ENCODE measurements around the gene GPATCH4.
"Not testable (repeated sequence)": the region's sequence is repeated elsewhere in the genome, so short reads cannot be mapped to it uniquely, and the experiment has no call there.

Gene GPATCH4

GRCh38 chr1:156642265-156643048 is 41.2 kb upstream of the GPATCH4 start:
- H3K4me3 ChIP-seq (ENCODE audit: low read depth, low read length) = peak overlapping the region; percentile 71
- no peak overlapping the region for H3K9ac ChIP-seq (ENCODE audit: low read depth, low read length)
- peaks cover 2% of the 10 kb centered on the region for H3K4me1 ChIP-seq (ENCODE audit: control insufficient read depth, insufficient read depth, low read length)
- H3K36me3 ChIP-seq (ENCODE audit: control insufficient read depth, insufficient read depth, low read length) = no peaks in the 10 kb centered on the region
- H3K27me3 ChIP-seq (ENCODE audit: control insufficient read depth, insufficient read depth, low read length) = peaks cover 94% of the 10 kb centered on the region
- H3K9me3 ChIP-seq (ENCODE audit: control insufficient read depth, insufficient read depth, low read length) = no peaks in the 10 kb centered on the region

GRCh38 chr1:156641761-156642264 is 40.5 kb upstream of the GPATCH4 start, which contains the start of gene BCAN:
TSS of gene BCAN (plus strand) at chr1:156642117. CDS start at chr1:156646055, 3,938 bp downstream.
- Histone ChIP-seq H3K4me3 (ENCODE audit: low read depth, low read length) (peak within 1 kb of the TSS; percentile 71), H3K27me3 (ENCODE audit: control insufficient read depth, insufficient read depth, low read length) (peaks cover 88% of the 10 kb centered on the region), H3K4me1 (ENCODE audit: control insufficient read depth, insufficient read depth, low read length) (peaks cover 2% of the 10 kb centered on the region), H3K36me3 (ENCODE audit: control insufficient read depth, insufficient read depth, low read length) (no peaks in the 10 kb centered on the region), H3K9ac (ENCODE audit: low read depth, low read length) (no peak within 1 kb of the TSS), H3K9me3 (ENCODE audit: control insufficient read depth, insufficient read depth, low read length) (no peaks in the 10 kb centered on the region)

DNA sequence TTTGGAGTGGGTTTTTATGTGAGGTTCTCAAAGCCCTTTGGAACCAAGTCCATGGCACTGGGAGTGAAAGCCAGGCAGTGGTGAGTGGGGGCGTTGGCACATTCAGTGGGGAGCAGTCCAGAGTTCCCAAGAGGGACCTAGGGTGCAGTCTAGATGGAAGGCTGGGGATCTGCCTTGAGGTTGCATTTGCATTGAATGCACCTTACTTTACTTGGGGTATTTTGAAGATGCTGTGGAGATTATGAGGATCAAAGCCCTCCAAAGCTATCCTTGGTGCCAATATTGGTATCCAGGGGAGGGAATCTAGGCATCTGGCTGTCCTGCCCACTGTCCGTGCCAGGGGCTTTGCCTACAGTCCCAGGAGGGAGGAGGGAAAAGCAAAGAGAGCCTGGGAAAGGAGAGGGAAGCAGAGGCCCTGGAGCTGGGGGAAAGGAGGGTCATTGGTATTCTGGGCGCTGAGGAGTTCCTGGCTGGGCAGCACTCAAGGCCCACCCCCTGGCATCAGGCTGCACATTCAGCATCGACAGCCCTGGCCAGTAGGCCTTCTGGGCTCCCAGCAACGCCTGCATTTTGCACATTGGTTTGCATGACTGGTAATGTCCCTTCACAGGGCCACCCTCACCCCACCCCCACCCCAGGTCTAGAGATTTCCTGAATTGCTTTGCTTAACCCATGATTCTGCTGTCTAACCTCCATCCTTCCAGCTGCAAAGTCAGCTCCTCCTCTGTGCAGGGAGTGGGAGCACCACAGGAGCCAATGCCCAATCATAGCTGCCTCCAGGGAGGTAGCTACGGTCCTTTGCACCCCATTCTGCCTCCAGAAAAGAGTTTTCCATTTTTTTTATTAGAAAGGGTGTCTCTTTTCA is 39.8 kb upstream of the GPATCH4 start:
- Histone ChIP-seq H3K4me3 (ENCODE audit: low read depth, low read length) (peak overlapping the region; percentile 49), H3K36me3 (ENCODE audit: control insufficient read depth, insufficient read depth, low read length) (no peaks in the 10 kb centered on the region), H3K9ac (ENCODE audit: low read depth, low read length) (no peak overlapping the region), H3K9me3 (ENCODE audit: control insufficient read depth, insufficient read depth, low read length) (no peaks in the 10 kb centered on the region), H3K27me3 (ENCODE audit: control insufficient read depth, insufficient read depth, low read length) (peaks cover 82% of the 10 kb centered on the region), H3K4me1 (ENCODE audit: control insufficient read depth, insufficient read depth, low read length) (peaks cover 2% of the 10 kb centered on the region)

DNA sequence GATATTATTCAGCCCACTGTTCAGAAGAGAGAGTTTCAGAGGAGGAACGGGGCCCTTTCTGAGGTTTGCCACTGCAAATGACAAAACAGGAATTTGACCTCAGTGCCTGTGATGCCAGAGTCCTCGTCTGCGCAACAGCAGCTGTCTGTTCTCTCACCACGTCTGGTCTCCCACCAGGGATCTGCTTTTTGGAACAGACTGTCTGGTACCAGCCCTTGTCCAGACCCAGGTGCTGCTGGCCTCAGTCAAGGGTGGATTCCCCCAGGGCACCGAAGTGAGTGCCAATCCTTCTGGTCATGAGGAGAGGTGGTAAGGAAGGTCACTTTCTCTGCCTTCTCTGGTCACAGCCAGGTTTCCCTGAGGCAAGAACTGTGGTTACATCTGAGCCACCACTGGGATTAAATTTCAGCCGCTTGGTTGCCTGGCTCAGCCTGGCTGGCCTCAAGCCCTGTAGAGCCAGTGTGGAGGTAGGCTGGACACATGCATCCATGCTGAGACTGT is 38.4 kb upstream of the GPATCH4 start:
- peaks cover 80% of the 10 kb centered on the region for H3K27me3 ChIP-seq (ENCODE audit: control insufficient read depth, insufficient read depth, low read length)
- no peak overlapping the region for H3K9ac ChIP-seq (ENCODE audit: low read depth, low read length)
- no peaks in the 10 kb centered on the region for H3K9me3 ChIP-seq (ENCODE audit: control insufficient read depth, insufficient read depth, low read length)
- H3K4me3 ChIP-seq (ENCODE audit: low read depth, low read length) = no peak overlapping the region
- peaks cover 2% of the 10 kb centered on the region for H3K4me1 ChIP-seq (ENCODE audit: control insufficient read depth, insufficient read depth, low read length)
- no peaks in the 10 kb centered on the region for H3K36me3 ChIP-seq (ENCODE audit: control insufficient read depth, insufficient read depth, low read length)

- H3K27me3 ChIP-seq (ENCODE audit: control insufficient read depth, insufficient read depth, low read length) = peaks cover 76% of the 10 kb centered on the region
Measured at GRCh38 chr1:156638189-156638985, 37.1 kb upstream of the GPATCH4 start.

DNA sequence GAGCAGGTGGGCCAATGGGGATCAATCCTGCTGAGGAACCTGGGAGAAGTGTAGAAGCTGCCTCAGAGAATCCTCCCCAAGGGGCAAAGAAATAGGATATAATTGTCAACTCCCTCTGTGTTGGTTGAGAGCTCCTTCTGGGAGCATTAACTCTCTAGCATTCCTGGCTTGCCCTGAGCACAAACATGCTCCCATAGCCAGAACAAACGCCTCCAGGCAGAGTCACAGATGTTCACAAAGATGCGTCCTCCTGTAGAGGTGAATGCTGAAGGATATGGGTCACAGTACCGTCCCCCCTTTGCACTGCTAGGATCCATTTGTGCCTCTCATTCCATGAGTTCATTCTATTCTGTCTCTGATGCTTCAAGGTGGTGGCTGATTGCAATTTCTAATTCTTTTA is 31.1 kb upstream of the GPATCH4 start:
- H3K27me3 ChIP-seq (ENCODE audit: control insufficient read depth, insufficient read depth, low read length) = peaks cover 24% of the 10 kb centered on the region
- H3K9ac ChIP-seq (ENCODE audit: low read depth, low read length) = no peak overlapping the region
- no peaks in the 10 kb centered on the region for H3K9me3 ChIP-seq (ENCODE audit: control insufficient read depth, insufficient read depth, low read length)
- H3K4me3 ChIP-seq (ENCODE audit: low read depth, low read length) = no peak overlapping the region
- H3K36me3 ChIP-seq (ENCODE audit: control insufficient read depth, insufficient read depth, low read length) = no peaks in the 10 kb centered on the region
- no peaks in the 10 kb centered on the region for H3K4me1 ChIP-seq (ENCODE audit: control insufficient read depth, insufficient read depth, low read length)

More at GRCh38 chr1:156638189-156638985, 37.1 kb upstream of the GPATCH4 start:
- Histone ChIP-seq H3K9ac (ENCODE audit: low read depth, low read length) (no peak overlapping the region), H3K4me3 (ENCODE audit: low read depth, low read length) (no peak overlapping the region), H3K4me1 (ENCODE audit: control insufficient read depth, insufficient read depth, low read length) (peaks cover 2% of the 10 kb centered on the region), H3K9me3 (ENCODE audit: control insufficient read depth, insufficient read depth, low read length) (no peaks in the 10 kb centered on the region), H3K36me3 (ENCODE audit: control insufficient read depth, insufficient read depth, low read length) (no peaks in the 10 kb centered on the region)

DNA sequence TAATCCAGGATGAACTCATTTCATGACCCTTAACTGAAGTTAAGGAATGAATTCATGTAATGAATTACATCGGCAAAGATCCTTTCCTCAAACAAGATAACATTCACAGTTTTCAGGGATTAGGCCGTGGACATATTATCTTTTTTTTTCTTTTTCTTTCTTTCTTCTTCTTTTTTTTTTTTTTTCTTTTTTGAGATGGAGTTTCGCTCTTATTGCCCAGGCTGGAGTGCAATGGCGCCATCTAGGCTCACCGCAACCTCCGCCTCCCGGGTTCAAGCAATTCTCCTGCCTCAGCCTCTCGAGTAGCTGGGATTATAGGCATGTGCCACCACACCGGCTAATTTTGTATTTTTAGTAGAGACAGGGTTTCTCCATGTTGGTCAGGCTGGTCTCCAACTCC is 29.9 kb upstream of the GPATCH4 start:
- peaks cover 30% of the 10 kb centered on the region for H3K27me3 ChIP-seq (ENCODE audit: control insufficient read depth, insufficient read depth, low read length)
- H3K4me3 ChIP-seq (ENCODE audit: low read depth, low read length); H3K4me1 ChIP-seq (ENCODE audit: control insufficient read depth, insufficient read depth, low read length); H3K9ac ChIP-seq (ENCODE audit: low read depth, low read length); H3K9me3 ChIP-seq (ENCODE audit: control insufficient read depth, insufficient read depth, low read length); H3K36me3 ChIP-seq (ENCODE audit: control insufficient read depth, insufficient read depth, low read length): not testable (repeated sequence)

DNA sequence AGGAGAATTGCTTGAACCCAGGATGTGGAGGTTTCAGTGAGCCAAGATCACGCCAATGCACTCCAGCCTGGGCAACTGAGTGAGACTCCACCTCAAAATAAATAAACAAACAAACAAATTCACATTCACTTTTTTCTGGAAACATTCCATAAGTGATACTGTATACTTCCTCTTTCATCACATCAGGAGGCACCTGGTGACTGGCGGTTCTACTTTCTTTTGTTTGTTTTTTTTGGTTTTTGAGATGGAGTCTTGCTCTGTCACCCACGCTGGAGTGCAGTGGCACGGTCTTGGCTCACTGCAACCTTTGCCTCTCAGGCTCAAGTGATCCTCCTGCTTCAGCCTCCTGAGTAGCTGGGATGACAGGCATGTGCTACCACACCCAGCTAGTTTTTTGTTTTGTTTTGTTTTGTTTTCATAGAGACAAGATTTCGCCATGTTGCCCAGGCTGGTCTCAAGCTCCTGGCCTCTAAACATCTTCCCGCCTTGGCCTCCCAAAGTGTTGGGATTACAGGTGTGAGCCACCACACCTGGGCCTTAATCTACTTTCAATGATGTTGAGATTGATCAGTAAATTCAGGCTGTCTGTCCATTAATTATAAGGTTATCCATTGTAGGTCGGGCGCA is 28.7 kb upstream of the GPATCH4 start:
- Histone ChIP-seq H3K4me3 (ENCODE audit: low read depth, low read length) (no peak overlapping the region), H3K9ac (ENCODE audit: low read depth, low read length) (no peak overlapping the region), H3K9me3 (ENCODE audit: control insufficient read depth, insufficient read depth, low read length) (no peaks in the 10 kb centered on the region), H3K4me1 (ENCODE audit: control insufficient read depth, insufficient read depth, low read length) (no peaks in the 10 kb centered on the region), H3K27me3 (ENCODE audit: control insufficient read depth, insufficient read depth, low read length) (peaks cover 31% of the 10 kb centered on the region), H3K36me3 (ENCODE audit: control insufficient read depth, insufficient read depth, low read length) (no peaks in the 10 kb centered on the region)

DNA sequence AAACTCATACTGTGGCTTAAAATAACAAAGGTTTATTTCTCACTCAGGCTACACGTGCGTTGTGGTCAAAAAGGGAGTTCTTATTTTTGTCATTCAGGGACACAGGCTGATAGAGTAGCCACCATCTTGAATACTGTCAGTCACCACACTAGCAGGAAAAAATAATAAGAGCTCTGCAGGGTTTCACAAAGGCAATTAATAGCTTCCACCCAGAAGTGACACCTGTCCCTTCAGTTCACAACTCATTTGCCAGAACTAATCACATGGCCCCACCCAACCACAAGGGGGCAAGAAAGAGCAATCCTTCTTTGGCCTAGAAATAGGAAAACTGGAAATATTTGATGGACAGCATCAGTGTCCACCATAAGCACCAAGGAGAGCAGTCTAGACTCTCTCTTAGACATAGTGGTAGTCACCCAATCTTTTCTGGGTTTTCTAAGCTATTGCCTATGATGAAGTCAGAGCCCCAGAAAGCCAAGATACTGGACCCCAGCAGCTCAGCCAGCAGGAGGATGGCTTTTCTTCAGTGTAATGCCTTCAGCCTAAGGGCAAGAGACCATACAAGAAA is 26.1 kb upstream of the GPATCH4 start:
- Histone ChIP-seq H3K9me3 (ENCODE audit: control insufficient read depth, insufficient read depth, low read length) (no peaks in the 10 kb centered on the region), H3K36me3 (ENCODE audit: control insufficient read depth, insufficient read depth, low read length) (no peaks in the 10 kb centered on the region), H3K9ac (ENCODE audit: low read depth, low read length) (no peak overlapping the region), H3K27me3 (ENCODE audit: control insufficient read depth, insufficient read depth, low read length) (peaks cover 43% of the 10 kb centered on the region), H3K4me1 (ENCODE audit: control insufficient read depth, insufficient read depth, low read length) (no peaks in the 10 kb centered on the region), H3K4me3 (ENCODE audit: low read depth, low read length) (no peak overlapping the region)

DNA sequence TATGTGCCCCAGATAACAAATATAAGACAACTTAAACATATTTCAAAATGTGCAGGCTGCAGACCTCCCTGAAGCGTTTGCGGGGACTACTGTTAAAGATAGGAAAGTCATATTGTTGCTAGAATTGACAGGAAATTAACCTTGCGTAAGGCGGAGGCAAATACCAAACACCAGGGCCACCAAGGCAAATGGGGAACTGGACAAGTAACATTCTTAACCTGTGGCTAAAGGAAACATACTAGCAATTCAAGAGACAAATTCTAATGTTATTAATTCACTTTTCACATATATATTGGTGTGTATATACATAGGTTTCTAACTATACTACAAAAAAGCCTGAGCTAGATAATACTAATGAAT is 24.8 kb upstream of the GPATCH4 start:
- no peaks in the 10 kb centered on the region for H3K4me1 ChIP-seq (ENCODE audit: control insufficient read depth, insufficient read depth, low read length)
- no peaks in the 10 kb centered on the region for H3K9me3 ChIP-seq (ENCODE audit: control insufficient read depth, insufficient read depth, low read length)
- no peak overlapping the region for H3K4me3 ChIP-seq (ENCODE audit: low read depth, low read length)
- H3K9ac ChIP-seq (ENCODE audit: low read depth, low read length) = no peak overlapping the region
- H3K36me3 ChIP-seq (ENCODE audit: control insufficient read depth, insufficient read depth, low read length) = no peaks in the 10 kb centered on the region
- H3K27me3 ChIP-seq (ENCODE audit: control insufficient read depth, insufficient read depth, low read length) = peaks cover 55% of the 10 kb centered on the region

Measured in iPS-15b (cell line).